HG02852 (cell line): ENCODE results near the gene ASPG.

ENCODE experiments used
- ATAC-seq: cut with Tn5 transposase; IDR thresholded peaks from one replicate; pipeline ENCODE4 v1.9.1; 2021; ENCODE audit warnings: mild to moderate bottlenecking, moderate library complexity; ENCODE audit not compliant: unreplicated experiment

The ASPG gene

GRCh38 chr14:104115131-104115600 is 29.7 kb downstream of the ASPG start:
- no peak for ATAC-seq

GRCh38 chr14:104115691-104116287 is 30.3 kb downstream of the ASPG start:
- no peak for ATAC-seq

GRCh38 chr14:104116288-104116755 is 30.8 kb downstream of the ASPG start:
- no peak for ATAC-seq

- no peak for ATAC-seq
Measured at GRCh38 chr14:104116756-104117340, 31.3 kb downstream of the ASPG start.

- ATAC-seq = no peak
Measured at GRCh38 chr14:104117341-104118005, 32.0 kb downstream of the ASPG start.

- ATAC-seq = no peak
Measured at GRCh38 chr14:104118006-104118844, 32.7 kb downstream of the ASPG start.

- no peak for ATAC-seq
Measured at GRCh38 chr14:104119119-104119487, 33.6 kb downstream of the ASPG start.

- no peak for ATAC-seq
Measured at GRCh38 chr14:104119488-104120251, 34.2 kb downstream of the ASPG start.

- no peak for ATAC-seq
Measured at GRCh38 chr14:104120281-104120741, 34.8 kb downstream of the ASPG start.

GRCh38 chr14:104121142-104121541 is 35.6 kb downstream of the ASPG start:
- no peak for ATAC-seq

- ATAC-seq = no peak
Measured at GRCh38 chr14:104123879-104124278, 38.4 kb downstream of the ASPG start.

GRCh38 chr14:104125011-104125410 is 39.5 kb downstream of the ASPG start:
- ATAC-seq = no peak

GRCh38 chr14:104126753-104127152 is 41.3 kb downstream of the ASPG start:
- no peak for ATAC-seq

- no peak for ATAC-seq
Measured at GRCh38 chr14:104128981-104129380, 43.5 kb downstream of the ASPG start.

GRCh38 chr14:104129556-104129955 is 44.1 kb downstream of the ASPG start:
- ATAC-seq = no peak

GRCh38 chr14:104130974-104131651 is 45.6 kb downstream of the ASPG start:
- ATAC-seq = no peak

GRCh38 chr14:104131968-104132732 is 46.6 kb downstream of the ASPG start:
- ATAC-seq = no peak

GRCh38 chr14:104132981-104133380 is 47.5 kb downstream of the ASPG start:
- ATAC-seq = no peak

- ATAC-seq = no peak
Measured at GRCh38 chr14:104133496-104133895, 48.0 kb downstream of the ASPG start.
